ENCODE results near the gene SLC1A2.

Gene SLC1A2

GRCh38 chr11:35355102-35355749 is 64.1 kb downstream of the SLC1A2 start:
- ChIA-PET POLR2A (interaction anchor here (1.0 kb wide), 1 partner anchor 9 kb away, joined by 3 read pairs; no protein-coding TSS in a partner anchor), CTCF (interaction anchor here (0.9 to 1.0 kb wide), 2 partner anchors 17 to 19 kb away, joined by 3 read pairs; no protein-coding TSS in a partner anchor)
- H3K4me3 ChIP-seq (ENCODE audit: low read depth, low read length), result no peak overlapping the region
- no peak for TF ChIP-seq CTCF (IDR thresholded peaks at IDR 0.05; ENCODE audit: insufficient read depth, low read length, missing control alignments)
- no peak for DNase-seq (ENCODE audit: low read depth, low spot score)

DNA sequence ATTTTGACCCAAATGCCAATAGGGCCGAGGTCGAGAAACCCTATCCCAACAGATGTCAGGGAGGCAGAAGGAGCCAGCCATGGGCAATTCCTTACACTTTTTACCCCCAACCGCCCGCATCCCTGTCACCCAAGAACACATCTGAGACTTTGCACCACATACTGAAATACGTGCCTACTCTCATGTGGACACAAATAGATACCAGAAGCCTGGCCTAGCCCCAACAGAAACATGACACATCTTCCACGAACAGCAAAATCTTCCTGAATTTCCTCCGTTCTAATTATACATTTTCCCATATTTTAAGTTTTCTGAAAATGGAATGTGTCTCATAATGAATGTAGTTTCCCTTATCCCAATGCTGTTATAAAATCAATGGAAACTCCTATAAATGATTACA is 64.7 kb downstream of the SLC1A2 start:
- peak; percentile 54 for DNase-seq (ENCODE audit: low read depth, low spot score)
- ChIA-PET POLR2A (interaction anchor here (1.0 kb wide), 1 partner anchor 10 kb away, joined by 3 read pairs; no protein-coding TSS in a partner anchor), CTCF (no interaction called here)
- no peak overlapping the region for H3K4me3 ChIP-seq (ENCODE audit: low read depth, low read length)
- no peak for TF ChIP-seq CTCF (IDR thresholded peaks at IDR 0.05; ENCODE audit: insufficient read depth, low read length, missing control alignments)

GRCh38 chr11:35352077-35352888 is 67.1 kb downstream of the SLC1A2 start:
- DNase-seq (ENCODE audit: low read depth, low spot score), result peak; percentile 59
- POLR2A ChIA-PET, result interaction anchor here (0.9 to 1.0 kb wide), 2 partner anchors 12 to 15 kb away, joined by 3 to 4 read pairs; no protein-coding TSS in a partner anchor
- CTCF ChIA-PET, result interaction anchor here (1.1 kb wide), 1 partner anchor 29 kb away, joined by 3 read pairs; no protein-coding TSS in a partner anchor
- TF ChIP-seq CTCF (IDR thresholded peaks at IDR 0.05; ENCODE audit: insufficient read depth, low read length, missing control alignments), result no peak
- no peak overlapping the region for H3K4me3 ChIP-seq (ENCODE audit: low read depth, low read length)

DNA sequence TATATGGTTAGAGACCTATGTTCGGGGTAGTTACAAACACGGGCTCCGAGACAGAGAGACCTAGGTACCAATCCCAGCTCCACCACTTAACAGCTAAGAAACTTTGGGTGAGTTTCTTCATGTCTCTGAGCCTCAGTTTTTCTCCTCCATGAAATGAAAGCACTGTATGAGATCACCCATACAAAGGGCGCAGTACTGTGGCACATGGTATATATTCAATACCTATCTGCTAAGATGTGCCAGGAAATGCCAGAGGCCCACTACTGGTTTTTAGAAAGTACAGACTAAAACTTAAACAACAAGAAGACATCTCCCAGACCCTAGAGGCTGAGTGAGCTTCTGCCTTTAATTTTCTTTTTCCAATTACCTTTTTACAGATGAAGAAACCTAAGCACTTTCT is 69.5 kb downstream of the SLC1A2 start:
- ChIA-PET POLR2A (no interaction called here), CTCF (interaction anchor here (1.0 kb wide), 1 partner anchor 13 kb away, joined by 3 read pairs; no protein-coding TSS in a partner anchor)
- no peak for DNase-seq (ENCODE audit: low read depth, low spot score)
- TF ChIP-seq CTCF (IDR thresholded peaks at IDR 0.05; ENCODE audit: insufficient read depth, low read length, missing control alignments), result no peak
- no peak overlapping the region for H3K4me3 ChIP-seq (ENCODE audit: low read depth, low read length)

DNA sequence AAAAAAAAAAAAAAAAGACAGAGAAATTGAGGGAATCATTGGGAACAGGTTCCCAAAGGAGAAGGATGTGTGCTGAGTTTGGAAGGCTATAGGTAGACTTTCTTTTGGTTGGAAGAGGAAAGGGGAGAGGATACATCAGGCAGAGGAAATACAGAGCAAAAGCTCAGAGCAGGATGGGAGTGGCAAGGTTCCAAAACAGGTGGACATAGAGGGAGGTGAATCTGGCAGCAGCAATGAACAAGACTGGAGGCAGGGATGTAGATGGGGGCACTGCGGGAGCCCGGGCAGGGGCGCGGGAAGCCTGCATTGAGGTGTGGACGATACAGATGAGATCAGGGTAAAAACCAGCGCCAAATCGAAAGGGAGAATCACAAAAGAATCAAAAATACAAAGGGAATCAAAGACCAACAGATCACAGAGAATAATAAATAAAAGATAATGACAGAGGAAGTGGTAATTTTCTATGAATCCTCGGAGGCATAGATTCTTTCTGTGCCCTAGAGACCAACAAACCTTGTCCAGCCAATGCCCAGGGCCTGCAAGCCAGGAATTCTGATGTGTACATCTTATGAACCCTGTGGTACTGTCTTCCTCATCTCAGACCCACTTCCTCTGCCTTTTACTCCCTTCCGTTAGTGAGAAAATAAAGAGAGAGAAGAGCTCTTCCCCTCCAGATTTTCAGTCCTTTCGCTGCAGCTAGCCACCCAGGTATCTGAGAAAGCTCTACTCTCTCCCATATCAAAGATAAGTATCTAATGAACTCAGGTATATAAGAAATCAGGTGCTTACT is 70.3 kb downstream of the SLC1A2 start:
- CTCF ChIA-PET, result interaction anchor here (1.0 kb wide), 1 partner anchor 12 kb away, joined by 3 read pairs; no protein-coding TSS in a partner anchor
- H3K4me3 ChIP-seq (ENCODE audit: low read depth, low read length), result no peak overlapping the region
- TF ChIP-seq CTCF (IDR thresholded peaks at IDR 0.05; ENCODE audit: insufficient read depth, low read length, missing control alignments), result no peak
- DNase-seq (ENCODE audit: low read depth, low spot score), result no peak
- POLR2A ChIA-PET, result no interaction called here
